T-helper 1 cell treated with Interleukin-12 subunit alpha and Interleukin-12 subunit beta and Interleukin-4 antibody, amounts not matched to agents 30 μg/mL and 1 μg/mL, for 36 hours (primary cell): ENCODE measurements around the gene HERC4.

Source experiments
- H3K27ac Mint-ChIP-seq: one replicate; pipeline ENCODE4 v1.8.0; 2021; ENCODE audit warnings: mild to moderate bottlenecking, mixed read lengths
- H3K27me3 Mint-ChIP-seq: one replicate; pipeline ENCODE4 v1.8.0; 2021; ENCODE audit warnings: low read depth, mixed read lengths
- H3K36me3 Mint-ChIP-seq: one replicate; pipeline ENCODE4 v1.8.0; 2021; ENCODE audit warnings: low read depth, mixed read lengths
- H3K4me1 Mint-ChIP-seq: one replicate; pipeline ENCODE4 v1.8.0; 2021; ENCODE audit warnings: low read depth, mixed read lengths
- H3K4me3 Mint-ChIP-seq: one replicate; pipeline ENCODE4 v1.8.0; 2021; ENCODE audit warnings: mild to moderate bottlenecking, moderate library complexity, mixed read lengths
- H3K9me3 Mint-ChIP-seq: one replicate; pipeline ENCODE4 v1.8.0; 2021; ENCODE audit warnings: mixed read lengths

Gene HERC4, protein sequence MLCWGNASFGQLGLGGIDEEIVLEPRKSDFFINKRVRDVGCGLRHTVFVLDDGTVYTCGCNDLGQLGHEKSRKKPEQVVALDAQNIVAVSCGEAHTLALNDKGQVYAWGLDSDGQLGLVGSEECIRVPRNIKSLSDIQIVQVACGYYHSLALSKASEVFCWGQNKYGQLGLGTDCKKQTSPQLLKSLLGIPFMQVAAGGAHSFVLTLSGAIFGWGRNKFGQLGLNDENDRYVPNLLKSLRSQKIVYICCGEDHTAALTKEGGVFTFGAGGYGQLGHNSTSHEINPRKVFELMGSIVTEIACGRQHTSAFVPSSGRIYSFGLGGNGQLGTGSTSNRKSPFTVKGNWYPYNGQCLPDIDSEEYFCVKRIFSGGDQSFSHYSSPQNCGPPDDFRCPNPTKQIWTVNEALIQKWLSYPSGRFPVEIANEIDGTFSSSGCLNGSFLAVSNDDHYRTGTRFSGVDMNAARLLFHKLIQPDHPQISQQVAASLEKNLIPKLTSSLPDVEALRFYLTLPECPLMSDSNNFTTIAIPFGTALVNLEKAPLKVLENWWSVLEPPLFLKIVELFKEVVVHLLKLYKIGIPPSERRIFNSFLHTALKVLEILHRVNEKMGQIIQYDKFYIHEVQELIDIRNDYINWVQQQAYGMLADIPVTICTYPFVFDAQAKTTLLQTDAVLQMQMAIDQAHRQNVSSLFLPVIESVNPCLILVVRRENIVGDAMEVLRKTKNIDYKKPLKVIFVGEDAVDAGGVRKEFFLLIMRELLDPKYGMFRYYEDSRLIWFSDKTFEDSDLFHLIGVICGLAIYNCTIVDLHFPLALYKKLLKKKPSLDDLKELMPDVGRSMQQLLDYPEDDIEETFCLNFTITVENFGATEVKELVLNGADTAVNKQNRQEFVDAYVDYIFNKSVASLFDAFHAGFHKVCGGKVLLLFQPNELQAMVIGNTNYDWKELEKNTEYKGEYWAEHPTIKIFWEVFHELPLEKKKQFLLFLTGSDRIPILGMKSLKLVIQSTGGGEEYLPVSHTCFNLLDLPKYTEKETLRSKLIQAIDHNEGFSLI

DNA sequence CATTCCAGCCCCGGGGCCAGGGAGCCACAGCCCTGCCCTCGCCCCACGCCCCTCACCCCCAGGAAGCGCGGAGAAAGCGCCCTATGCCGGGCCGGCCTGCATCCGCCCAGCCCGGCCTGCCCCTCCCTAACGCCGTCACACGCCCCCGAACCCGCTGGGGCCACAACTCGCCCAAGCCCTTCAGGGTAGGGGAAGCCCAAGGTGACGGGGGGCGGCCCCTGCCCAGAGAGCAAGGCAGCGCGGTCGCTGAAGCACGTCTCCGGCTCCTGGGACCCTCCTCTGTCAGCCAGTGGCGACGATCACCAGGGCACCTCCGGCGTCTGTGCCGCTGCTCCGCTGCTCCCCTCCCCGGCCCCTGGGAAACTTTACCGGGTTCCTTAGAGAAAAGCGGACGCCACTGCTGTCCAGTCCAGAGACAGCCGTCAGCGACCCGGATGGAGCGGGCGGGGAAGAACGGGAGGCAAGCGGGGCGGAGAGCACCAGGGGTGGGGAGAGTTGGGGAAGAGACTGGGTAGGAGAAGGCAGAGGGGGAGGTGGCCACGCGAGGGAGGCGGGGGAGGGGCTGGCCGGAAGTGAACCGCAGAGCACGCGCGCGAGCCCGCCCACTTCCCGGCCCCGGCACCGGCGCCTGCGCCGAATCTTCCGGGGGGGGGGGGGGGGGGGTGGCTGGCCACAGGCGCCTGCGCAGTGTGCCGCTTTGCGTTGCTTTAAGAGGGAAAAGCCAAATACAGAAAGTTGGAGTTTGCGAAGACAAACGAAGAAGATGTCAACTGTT lies at the start of gene HERC4:
Gene HERC4, minus strand, starts transcription at position 509 of the 775 bp plus-strand sequence. CDS start 2,175 bp downstream, outside the sequence.
- H3K27ac Mint-ChIP-seq: peak within 1 kb of the TSS; percentile 87
- H3K36me3 Mint-ChIP-seq: peaks cover 13% of the 10 kb centered on the region
- H3K27me3 Mint-ChIP-seq: no peaks in the 10 kb centered on the region
- H3K4me3 Mint-ChIP-seq: peak within 1 kb of the TSS; percentile 93
- H3K4me1 Mint-ChIP-seq: peaks cover 32% of the 10 kb centered on the region
- H3K9me3 Mint-ChIP-seq: no peaks in the 10 kb centered on the region

DNA sequence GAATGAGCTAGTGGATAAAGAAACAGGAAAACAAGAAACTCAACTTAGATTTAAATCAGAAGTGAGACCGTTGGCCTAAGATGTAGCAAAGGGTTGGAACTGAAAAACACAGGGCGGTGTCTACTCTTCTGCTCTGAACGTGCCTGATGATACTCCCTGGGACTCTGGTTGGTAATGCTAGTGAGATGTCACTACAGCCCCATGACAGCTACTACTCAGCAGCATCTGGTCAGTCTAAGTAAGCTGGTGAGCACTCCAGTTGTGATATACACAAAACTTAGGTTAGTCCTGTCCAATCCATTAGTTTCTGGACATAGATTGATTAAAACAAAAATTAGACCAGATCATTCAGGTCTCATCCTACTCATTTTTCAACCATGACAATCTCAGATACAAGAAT lies 49.6 kb upstream of the HERC4 start:
- Mint-ChIP-seq H3K4me3 (no peak overlapping the region), H3K9me3 (no peaks in the 10 kb centered on the region), H3K4me1 (no peaks in the 10 kb centered on the region), H3K27me3 (peaks cover 12% of the 10 kb centered on the region), H3K27ac (no peak overlapping the region), H3K36me3 (no peaks in the 10 kb centered on the region)

DNA sequence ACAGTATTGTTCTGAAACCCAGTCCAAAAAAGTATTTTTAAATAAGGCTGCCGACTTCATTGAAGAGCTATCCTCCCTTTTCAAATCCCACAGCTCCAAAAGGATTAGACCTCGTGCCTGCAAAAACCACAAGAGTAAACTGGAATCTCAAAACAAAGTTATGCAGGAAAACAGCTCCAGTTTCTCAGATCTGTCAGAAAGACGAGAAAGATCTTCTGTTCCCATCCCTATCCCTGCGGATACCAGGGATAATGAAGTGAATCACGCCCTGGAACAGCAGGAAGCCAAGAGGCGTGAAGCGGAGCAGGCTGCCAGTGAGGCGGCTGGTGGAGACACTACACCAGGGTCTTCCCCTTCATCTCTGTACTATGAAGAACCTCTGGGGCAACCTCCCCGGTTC lies 46.8 kb upstream of the HERC4 start:
- no peaks in the 10 kb centered on the region for H3K27me3 Mint-ChIP-seq
- no peaks in the 10 kb centered on the region for H3K36me3 Mint-ChIP-seq
- no peaks in the 10 kb centered on the region for H3K4me1 Mint-ChIP-seq
- H3K27ac Mint-ChIP-seq: no peak overlapping the region
- H3K9me3 Mint-ChIP-seq: no peaks in the 10 kb centered on the region
- no peak overlapping the region for H3K4me3 Mint-ChIP-seq

DNA sequence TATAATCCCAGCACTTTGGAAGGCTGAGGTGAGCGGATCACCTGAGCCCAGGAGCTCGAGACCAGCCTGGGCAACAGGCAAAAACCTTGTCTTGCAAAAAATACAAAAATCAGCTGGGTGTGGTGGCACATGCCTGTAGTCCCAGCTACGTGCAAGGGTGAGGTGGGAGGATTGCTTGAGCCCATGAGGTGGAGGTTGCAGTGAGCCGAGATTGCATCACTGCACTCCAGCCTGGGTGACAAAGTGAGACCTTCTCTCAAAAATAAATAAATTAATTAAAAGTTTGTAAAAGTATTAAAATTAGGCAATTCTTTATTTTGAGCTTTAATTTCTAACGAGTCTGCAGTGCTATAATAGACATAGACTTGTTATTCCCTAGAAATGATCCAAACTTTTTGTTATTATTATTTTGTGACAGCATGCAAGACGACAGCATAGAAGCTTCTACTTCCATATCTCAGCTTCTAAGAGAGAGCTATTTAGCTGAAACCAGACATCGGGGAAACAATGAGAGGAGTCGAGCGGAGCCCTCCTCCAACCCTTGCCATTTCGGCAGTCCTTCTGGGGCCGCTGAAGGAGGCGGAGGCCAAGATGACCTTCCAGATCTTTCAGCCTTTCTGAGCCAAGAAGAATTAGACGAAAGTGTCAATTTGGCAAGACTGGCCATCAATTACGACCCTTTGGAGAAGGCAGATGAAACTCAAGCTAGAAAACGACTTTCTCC lies 46.1 kb upstream of the HERC4 start:
- no peak overlapping the region for H3K27ac Mint-ChIP-seq
- H3K36me3 Mint-ChIP-seq: no peaks in the 10 kb centered on the region
- no peak overlapping the region for H3K4me3 Mint-ChIP-seq
- H3K9me3 Mint-ChIP-seq: no peaks in the 10 kb centered on the region
- no peaks in the 10 kb centered on the region for H3K27me3 Mint-ChIP-seq
- no peaks in the 10 kb centered on the region for H3K4me1 Mint-ChIP-seq

DNA sequence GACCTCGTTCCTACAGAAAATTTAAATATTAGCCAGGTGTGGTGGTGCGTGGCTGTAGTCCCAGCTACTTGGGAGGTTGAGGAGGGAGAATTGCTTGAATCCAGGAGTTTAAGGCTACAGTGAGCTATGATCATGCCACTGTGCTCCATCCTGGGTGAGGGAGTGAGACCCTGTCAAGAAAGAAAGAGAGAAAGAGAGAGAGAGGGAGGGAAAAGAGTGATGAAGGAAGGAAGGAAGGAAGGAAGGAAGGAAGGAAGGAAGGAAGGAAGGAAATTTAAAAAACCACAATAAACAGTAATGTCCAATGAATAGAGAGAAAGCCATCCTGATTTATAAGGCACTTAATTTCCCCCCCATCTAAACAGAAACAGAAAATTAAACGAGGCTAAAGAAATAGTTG lies 43.6 kb upstream of the HERC4 start:
- Mint-ChIP-seq H3K4me3 (no peak overlapping the region), H3K4me1 (no peaks in the 10 kb centered on the region)

DNA sequence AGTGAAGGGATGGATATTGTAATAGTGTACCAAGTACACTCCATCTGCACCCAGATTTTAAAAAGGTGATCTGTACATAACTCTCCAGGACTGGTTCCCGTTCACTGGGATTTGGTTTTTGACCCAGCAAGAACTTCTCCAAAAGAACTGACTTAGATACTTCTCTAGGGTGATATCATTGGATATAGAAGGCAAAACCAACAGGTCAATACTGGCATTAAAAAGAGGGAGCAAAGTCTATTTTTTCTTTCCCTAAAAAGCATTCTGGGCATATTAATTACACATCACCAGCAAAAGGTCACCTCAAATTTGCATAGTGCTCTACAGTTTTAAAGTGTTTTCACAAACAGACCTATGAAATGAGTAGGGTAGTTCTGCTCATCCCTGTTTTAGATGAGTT lies 37.8 kb upstream of the HERC4 start:
- no peak overlapping the region for H3K27ac Mint-ChIP-seq
- no peaks in the 10 kb centered on the region for H3K36me3 Mint-ChIP-seq
- no peaks in the 10 kb centered on the region for H3K4me1 Mint-ChIP-seq
- H3K4me3 Mint-ChIP-seq: no peak overlapping the region
- H3K9me3 Mint-ChIP-seq: no peaks in the 10 kb centered on the region
- H3K27me3 Mint-ChIP-seq: peaks cover 17% of the 10 kb centered on the region

More for the DNA sequence above, 43.6 kb upstream of the HERC4 start:
- Mint-ChIP-seq H3K27me3 (peaks cover 3% of the 10 kb centered on the region), H3K27ac (no peak overlapping the region), H3K36me3 (no peaks in the 10 kb centered on the region), H3K9me3 (no peaks in the 10 kb centered on the region)

DNA sequence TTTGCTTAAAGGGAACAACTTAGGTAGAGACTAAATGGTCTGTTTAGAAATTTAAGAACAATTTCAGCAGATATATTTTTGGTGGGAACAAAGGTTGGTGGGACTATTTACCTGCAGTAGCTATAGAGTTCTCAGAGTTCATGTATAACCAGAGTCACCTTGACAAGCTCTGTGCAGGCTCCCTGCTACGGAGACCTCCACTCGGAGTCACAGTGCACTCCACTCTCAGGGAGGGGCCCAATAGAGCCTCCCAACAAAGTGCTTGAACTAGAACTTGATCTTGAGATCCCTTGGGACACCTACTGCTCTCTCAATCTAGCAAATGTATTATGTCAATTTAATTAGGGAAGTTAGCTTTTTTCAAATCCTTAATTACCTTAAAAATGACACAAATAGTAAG lies 36.5 kb upstream of the HERC4 start:
- Mint-ChIP-seq H3K27me3 (peaks cover 21% of the 10 kb centered on the region), H3K9me3 (no peaks in the 10 kb centered on the region), H3K4me1 (no peaks in the 10 kb centered on the region), H3K27ac (no peak overlapping the region), H3K4me3 (no peak overlapping the region), H3K36me3 (no peaks in the 10 kb centered on the region)

DNA sequence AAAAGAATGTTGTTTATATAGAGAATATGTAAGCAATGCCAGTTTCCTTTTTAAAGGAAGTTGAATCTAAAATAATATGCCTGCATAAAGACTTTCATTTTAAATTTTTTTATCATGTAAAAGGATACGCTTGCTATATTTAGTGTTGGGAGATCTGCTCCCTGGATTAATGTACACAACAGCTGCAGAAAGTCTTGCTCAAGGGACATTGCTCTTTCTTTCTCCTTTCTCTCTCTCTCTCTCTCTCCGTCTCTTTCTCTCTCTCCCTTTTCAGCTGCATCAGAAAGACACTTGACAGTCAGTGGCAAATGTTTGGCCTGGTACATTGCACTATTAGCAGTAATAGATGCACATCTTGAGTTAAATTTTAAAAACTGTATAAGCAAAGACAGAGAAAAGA lies 34.9 kb upstream of the HERC4 start:
- H3K27ac Mint-ChIP-seq: no peak overlapping the region
- peaks cover 22% of the 10 kb centered on the region for H3K27me3 Mint-ChIP-seq
- H3K36me3 Mint-ChIP-seq: no peaks in the 10 kb centered on the region
- no peaks in the 10 kb centered on the region for H3K4me1 Mint-ChIP-seq
- no peaks in the 10 kb centered on the region for H3K9me3 Mint-ChIP-seq
- no peak overlapping the region for H3K4me3 Mint-ChIP-seq

DNA sequence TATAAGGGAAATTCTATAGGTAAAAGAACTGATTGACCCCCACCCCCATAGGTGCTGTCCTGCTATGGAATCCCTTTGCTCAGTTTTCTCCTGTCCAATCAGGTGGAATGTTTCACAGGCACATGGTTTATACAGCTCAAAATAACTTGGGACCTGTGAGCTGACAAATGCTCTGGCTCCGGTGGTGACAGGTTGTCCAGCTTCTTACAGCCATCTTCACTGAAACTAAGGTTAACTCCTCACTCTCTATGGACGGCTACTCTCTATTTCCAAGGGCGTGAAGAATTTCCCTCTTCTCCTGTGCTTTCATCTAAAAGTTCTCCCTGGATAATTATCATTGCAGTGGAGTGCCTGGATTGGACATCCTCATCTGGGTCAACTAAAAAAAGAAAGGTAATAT lies 34.2 kb upstream of the HERC4 start, which contains the start of gene MYPN:
Gene MYPN, plus strand, starts transcription at position 158 of the 400 bp plus-strand sequence. CDS start 11,951 bp downstream, outside the sequence.
- no peak within 1 kb of the TSS for H3K27ac Mint-ChIP-seq
- no peak within 1 kb of the TSS for H3K4me3 Mint-ChIP-seq
- H3K36me3 Mint-ChIP-seq: no peaks in the 10 kb centered on the region
- no peaks in the 10 kb centered on the region for H3K9me3 Mint-ChIP-seq
- H3K27me3 Mint-ChIP-seq: peaks cover 22% of the 10 kb centered on the region
- H3K4me1 Mint-ChIP-seq: no peaks in the 10 kb centered on the region

DNA sequence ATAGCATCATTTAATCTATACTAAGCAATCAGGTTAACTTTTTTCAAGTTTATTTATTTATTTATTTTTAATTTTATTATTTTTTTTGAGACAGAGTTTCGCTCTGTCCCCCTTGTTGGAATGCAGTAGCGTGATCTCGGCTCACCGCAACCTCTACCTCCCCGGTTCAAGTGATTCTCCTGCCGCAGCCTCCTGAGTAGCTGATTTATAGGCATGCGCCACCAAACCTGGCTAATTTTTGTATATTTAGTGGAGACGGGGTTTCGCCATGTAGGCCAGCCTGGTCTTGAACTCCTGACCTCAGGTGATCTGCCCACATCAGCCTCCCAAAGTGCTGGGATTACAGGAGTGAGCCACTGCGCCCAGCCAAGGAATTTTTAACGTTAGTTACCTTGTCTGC lies 33.6 kb upstream of the HERC4 start:
- peaks cover 22% of the 10 kb centered on the region for H3K27me3 Mint-ChIP-seq
- no peaks in the 10 kb centered on the region for H3K36me3 Mint-ChIP-seq

DNA sequence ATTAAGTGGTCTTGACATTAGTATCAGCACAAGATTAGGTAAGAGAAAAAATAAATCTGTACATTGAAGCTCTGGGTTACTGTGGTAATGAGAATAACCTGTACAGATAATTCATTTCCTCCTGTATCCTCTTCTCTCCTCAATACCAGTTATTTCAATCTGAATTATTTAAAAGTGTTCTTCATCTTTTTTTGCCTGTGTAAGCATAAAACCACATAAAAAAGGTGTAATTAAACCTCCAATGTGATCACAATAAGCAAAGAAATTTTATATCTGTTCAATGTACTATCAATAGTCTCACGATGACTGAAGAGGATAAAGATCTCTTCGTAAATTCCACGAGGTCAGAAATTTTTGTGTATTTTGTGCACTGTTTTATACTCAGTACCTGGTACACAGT lies 33.0 kb upstream of the HERC4 start:
- Mint-ChIP-seq H3K27me3 (peaks cover 26% of the 10 kb centered on the region), H3K36me3 (no peaks in the 10 kb centered on the region), H3K4me3 (no peak overlapping the region), H3K9me3 (no peaks in the 10 kb centered on the region), H3K4me1 (no peaks in the 10 kb centered on the region), H3K27ac (no peak overlapping the region)

More for the DNA sequence above, 33.6 kb upstream of the HERC4 start:
- no peaks in the 10 kb centered on the region for H3K4me1 Mint-ChIP-seq
- no peak overlapping the region for H3K4me3 Mint-ChIP-seq
- no peak overlapping the region for H3K27ac Mint-ChIP-seq
- H3K9me3 Mint-ChIP-seq: no peaks in the 10 kb centered on the region

DNA sequence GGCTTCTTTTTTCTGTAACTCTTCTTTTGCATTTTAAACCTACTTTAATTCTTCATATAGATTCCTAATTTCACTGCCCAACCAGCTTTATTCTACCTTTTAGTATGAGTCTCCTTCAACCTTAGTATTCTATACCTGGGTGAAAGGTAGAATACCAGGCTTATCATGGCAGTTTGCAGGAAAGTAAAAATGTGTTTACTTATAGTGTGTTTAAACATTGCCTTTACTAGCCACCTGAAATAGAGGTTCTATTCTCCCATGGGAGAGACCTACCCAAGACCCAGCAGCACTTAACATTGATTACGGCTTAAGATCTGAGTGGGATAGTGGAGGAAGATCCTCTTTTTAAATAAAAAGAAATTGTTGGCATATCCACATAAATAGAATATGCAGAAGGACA lies 32.6 kb upstream of the HERC4 start:
- no peak overlapping the region for H3K27ac Mint-ChIP-seq
- no peaks in the 10 kb centered on the region for H3K4me1 Mint-ChIP-seq
- no peaks in the 10 kb centered on the region for H3K36me3 Mint-ChIP-seq
- peaks cover 26% of the 10 kb centered on the region for H3K27me3 Mint-ChIP-seq
- no peaks in the 10 kb centered on the region for H3K9me3 Mint-ChIP-seq
- H3K4me3 Mint-ChIP-seq: no peak overlapping the region

DNA sequence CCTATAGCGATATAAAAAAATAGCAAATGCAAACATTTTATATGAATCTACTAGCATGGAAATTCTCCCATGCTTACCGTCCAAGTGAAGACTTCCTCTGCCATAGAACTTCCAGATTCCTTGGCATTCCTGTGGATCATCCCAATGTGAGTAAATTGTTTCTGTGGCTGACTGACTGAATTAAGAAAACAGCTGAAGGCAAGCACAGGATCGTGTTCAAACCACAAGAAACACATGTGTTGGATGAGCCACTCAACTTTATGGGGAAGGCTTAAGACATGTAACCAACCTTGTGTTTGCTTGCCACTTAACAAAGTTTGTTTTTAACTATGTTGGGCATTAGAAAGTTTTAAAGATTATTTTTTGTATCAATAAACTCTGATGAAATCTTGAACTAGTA lies 31.6 kb upstream of the HERC4 start:
- Mint-ChIP-seq H3K9me3 (no peaks in the 10 kb centered on the region), H3K4me3 (no peak overlapping the region), H3K4me1 (no peaks in the 10 kb centered on the region), H3K27me3 (peaks cover 22% of the 10 kb centered on the region), H3K27ac (no peak overlapping the region), H3K36me3 (no peaks in the 10 kb centered on the region)
